OCI-LY1 (cell line): ENCODE results near the gene PCNX2.
A peak's percentile ranks its signal among the peaks of the same experiment; 100 is the strongest.

Source experiments
- H2AFZ ChIP-seq: fragments of 200-600 bp; sonication (generic), shearing (Covaris generic); 2 replicates; pipeline ENCODE4 v1.6.0; 2014; ENCODE audit warnings: antibody characterized with exemption, mild to moderate bottlenecking, low read length
- H3F3A ChIP-seq: fragments of 200-600 bp; sonication (generic), shearing (Covaris generic); 2 replicates; pipeline ENCODE4 v1.6.0; 2014; ENCODE audit warnings: mild to moderate bottlenecking, antibody characterized with exemption, low read length, moderate library complexity; ENCODE audit not compliant: insufficient read depth
- H3K27ac ChIP-seq: fragments of 200-600 bp; sonication (generic); 2 replicates; pipeline ENCODE4 v1.5.1; 2014; ENCODE audit warnings: low read length, mixed run types, mild to moderate bottlenecking, low read depth; ENCODE audit not compliant: poor library complexity, severe bottlenecking
- H3K27me3 ChIP-seq: fragments of 200-600 bp; sonication (generic); 2 replicates; pipeline ENCODE4 v1.6.0; 2014; ENCODE audit warnings: antibody characterized with exemption, mild to moderate bottlenecking, low read length, moderate library complexity; ENCODE audit not compliant: insufficient read depth
- H3K36me3 ChIP-seq: fragments of 200-600 bp; sonication (generic); 2 replicates; pipeline ENCODE4 v1.6.1; 2014; ENCODE audit warnings: mild to moderate bottlenecking, antibody characterized with exemption, low read length, moderate library complexity, mixed read lengths; ENCODE audit not compliant: insufficient read depth
- H3K4me1 ChIP-seq: fragments of 200-600 bp; sonication (generic); 2 replicates; pipeline ENCODE4 v1.5.1; 2014; ENCODE audit warnings: mild to moderate bottlenecking, low read length, moderate library complexity; ENCODE audit not compliant: insufficient read depth, severe bottlenecking
- H3K4me2 ChIP-seq: fragments of 200-600 bp; sonication (generic), shearing (Covaris generic); 2 replicates; pipeline ENCODE4 v1.6.1; 2014; ENCODE audit warnings: low read length
- H3K4me3 ChIP-seq: fragments of 200-600 bp; sonication (generic); 2 replicates; pipeline ENCODE4 v1.5.1; 2014; ENCODE audit warnings: low read length, low read depth, mild to moderate bottlenecking, mixed read lengths; ENCODE audit not compliant: poor library complexity, severe bottlenecking
- H3K79me2 ChIP-seq: fragments of 200-600 bp; shearing (Covaris generic); 2 replicates; pipeline ENCODE4 v1.6.1; 2016; ENCODE audit warnings: mixed run types, low read length, mixed read lengths; ENCODE audit not compliant: insufficient read depth
- H3K9ac ChIP-seq: fragments of 200-600 bp; sonication (generic), shearing (Covaris generic); 2 replicates; pipeline ENCODE4 v1.6.1; 2014; ENCODE audit warnings: mild to moderate bottlenecking, low read length, mixed read lengths
- H3K9me2 ChIP-seq: fragments of 200-600 bp; sonication (generic), shearing (Covaris generic); 2 replicates; pipeline ENCODE4 v1.6.1; 2014; ENCODE audit warnings: low read depth, mild to moderate bottlenecking, low read length, mixed read lengths
- H3K9me3 ChIP-seq: fragments of 200-600 bp; shearing (Covaris generic); 2 replicates; pipeline ENCODE4 v1.6.1; 2014; ENCODE audit warnings: low read length, mixed read lengths
- H4K20me1 ChIP-seq: fragments of 200-600 bp; sonication (generic), shearing (Covaris generic); 2 replicates; pipeline ENCODE4 v1.6.0; 2016; ENCODE audit warnings: mild to moderate bottlenecking, low read length; ENCODE audit not compliant: insufficient read depth
- EZH2 ChIP-seq: fragments of 200-600 bp; sonication (generic), shearing (Covaris generic); IDR thresholded peaks from 2 replicates; pipeline ENCODE4 v1.8.0; 2017; ENCODE audit warnings: borderline replicate concordance, mixed run types, mild to moderate bottlenecking, antibody characterized with exemption, low read length, moderate library complexity, mixed read lengths
- TF ChIP-seq, protein P1 (sequence below): fragments of 200-600 bp; sonication (generic), shearing (Covaris generic); IDR thresholded peaks from 2 replicates; pipeline ENCODE4 v1.5.1; 2017; ENCODE audit warnings: mild to moderate bottlenecking, antibody characterized with exemption, low read length, moderate library complexity, mixed read lengths

PCNX2 gene

GRCh38 chr1:232944347-232944746 lies 351.2 kb downstream of the PCNX2 start:
- Histone ChIP-seq H3K27ac (peak overlapping the region; percentile 58), H3F3A (no peaks in the 10 kb centered on the region), H3K4me1 (peaks cover 14% of the 10 kb centered on the region), H3K79me2 (no peaks in the 10 kb centered on the region), H3K9me3 (no peaks in the 10 kb centered on the region), H3K36me3 (no peaks in the 10 kb centered on the region; the same call in 1 of the 2 replicates), H3K27me3 (no peaks in the 10 kb centered on the region), H3K9ac (no peak overlapping the region), H3K9me2 (no peaks in the 10 kb centered on the region), H3K4me2 (0 out of 2 replicates have a peak overlapping the region, but pooled peaks have one; percentile 3), H2AFZ (peak overlapping the region; percentile 32; the same call in 1 of the 2 replicates), H4K20me1 (no peaks in the 10 kb centered on the region), H3K4me3 (no peak overlapping the region)
- TF ChIP-seq, protein P1, sequence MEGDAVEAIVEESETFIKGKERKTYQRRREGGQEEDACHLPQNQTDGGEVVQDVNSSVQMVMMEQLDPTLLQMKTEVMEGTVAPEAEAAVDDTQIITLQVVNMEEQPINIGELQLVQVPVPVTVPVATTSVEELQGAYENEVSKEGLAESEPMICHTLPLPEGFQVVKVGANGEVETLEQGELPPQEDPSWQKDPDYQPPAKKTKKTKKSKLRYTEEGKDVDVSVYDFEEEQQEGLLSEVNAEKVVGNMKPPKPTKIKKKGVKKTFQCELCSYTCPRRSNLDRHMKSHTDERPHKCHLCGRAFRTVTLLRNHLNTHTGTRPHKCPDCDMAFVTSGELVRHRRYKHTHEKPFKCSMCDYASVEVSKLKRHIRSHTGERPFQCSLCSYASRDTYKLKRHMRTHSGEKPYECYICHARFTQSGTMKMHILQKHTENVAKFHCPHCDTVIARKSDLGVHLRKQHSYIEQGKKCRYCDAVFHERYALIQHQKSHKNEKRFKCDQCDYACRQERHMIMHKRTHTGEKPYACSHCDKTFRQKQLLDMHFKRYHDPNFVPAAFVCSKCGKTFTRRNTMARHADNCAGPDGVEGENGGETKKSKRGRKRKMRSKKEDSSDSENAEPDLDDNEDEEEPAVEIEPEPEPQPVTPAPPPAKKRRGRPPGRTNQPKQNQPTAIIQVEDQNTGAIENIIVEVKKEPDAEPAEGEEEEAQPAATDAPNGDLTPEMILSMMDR = no peak
- no peak for TF ChIP-seq EZH2

- H3K9me2 ChIP-seq = no peaks in the 10 kb centered on the region
- peak overlapping the region; percentile 58 for H3K27ac ChIP-seq
- no peaks in the 10 kb centered on the region for H4K20me1 ChIP-seq
- 0 out of 2 replicates have a peak overlapping the region, but pooled peaks have one; percentile 3 for H3K4me2 ChIP-seq
- H3K9ac ChIP-seq = no peak overlapping the region
- H3K9me3 ChIP-seq = no peaks in the 10 kb centered on the region
- no peaks in the 10 kb centered on the region; the same call in 1 of the 2 replicates for H3K36me3 ChIP-seq
- H2AFZ ChIP-seq = peak overlapping the region; percentile 32; the same call in 1 of the 2 replicates
- no peak for TF ChIP-seq EZH2
- TF ChIP-seq, protein P1 = no peak
- peaks cover 12% of the 10 kb centered on the region for H3K4me1 ChIP-seq
- no peaks in the 10 kb centered on the region for H3K79me2 ChIP-seq
- H3F3A ChIP-seq = no peaks in the 10 kb centered on the region
- H3K4me3 ChIP-seq = no peak overlapping the region
- H3K27me3 ChIP-seq = no peaks in the 10 kb centered on the region
These were observed 351.8 kb downstream of the PCNX2 start for GRCh38 chr1:232943679-232944252.

DNA sequence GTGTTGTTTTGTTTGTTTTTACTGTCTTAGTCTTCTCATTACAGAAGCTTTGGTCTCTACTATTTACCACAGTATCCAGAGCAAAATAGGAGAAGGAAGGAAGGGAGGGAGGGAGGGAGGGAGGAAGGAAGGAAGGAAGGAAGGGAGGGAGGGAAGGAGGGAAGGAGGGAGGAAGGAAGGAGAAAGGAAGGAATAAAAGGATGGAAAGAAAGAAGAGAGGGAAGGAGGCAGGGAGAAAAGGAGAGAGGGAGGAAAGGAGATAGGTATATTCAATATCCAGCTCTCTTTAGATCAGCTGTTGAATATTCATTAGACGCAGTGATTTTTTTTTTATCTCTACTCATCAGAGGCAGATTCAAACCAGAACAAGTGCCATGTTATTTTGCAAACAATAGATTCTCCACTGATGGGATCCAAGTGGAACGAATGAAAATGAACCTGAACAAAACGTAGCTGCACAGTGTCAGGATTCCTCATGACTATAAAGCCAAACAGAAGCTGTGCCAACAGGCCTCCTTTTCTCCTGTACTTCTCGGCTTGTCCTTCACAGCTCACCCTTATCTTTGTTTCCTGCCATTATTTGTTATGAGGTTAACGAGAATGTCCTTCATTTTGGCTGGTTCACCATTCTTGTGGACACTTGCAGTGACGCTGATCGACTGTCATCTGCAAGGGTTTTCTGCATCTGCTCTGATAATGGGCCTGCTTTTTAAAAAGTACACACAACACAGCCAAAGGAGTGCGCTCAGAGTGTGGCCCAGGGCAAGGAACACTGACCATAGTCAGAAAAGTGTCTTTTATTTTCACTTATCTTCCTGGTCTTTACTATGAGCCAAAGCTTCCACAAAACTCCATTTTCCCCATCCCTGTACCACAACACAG lies 352.9 kb downstream of the PCNX2 start:
- H3K36me3 ChIP-seq = no peaks in the 10 kb centered on the region; the same call in 1 of the 2 replicates
- H3K27me3 ChIP-seq = no peaks in the 10 kb centered on the region; the same call in 1 of the 2 replicates
- no peak overlapping the region for H3K4me2 ChIP-seq
- peaks cover 12% of the 10 kb centered on the region for H3K4me1 ChIP-seq
- H3K9me3 ChIP-seq = no peaks in the 10 kb centered on the region
- no peaks in the 10 kb centered on the region for H3F3A ChIP-seq
- no peak for TF ChIP-seq EZH2
- TF ChIP-seq, protein P1 = no peak
- H3K9ac ChIP-seq = no peak overlapping the region
- H3K27ac ChIP-seq = no peak overlapping the region
- no peak overlapping the region for H2AFZ ChIP-seq
- H3K4me3 ChIP-seq = no peak overlapping the region
- no peaks in the 10 kb centered on the region for H4K20me1 ChIP-seq
- no peaks in the 10 kb centered on the region for H3K9me2 ChIP-seq
- H3K79me2 ChIP-seq = no peaks in the 10 kb centered on the region
